GM06990 (cell line): ENCODE data around the gene OSBP2.

Experiments
- DNase-seq: peaks from one replicate; pipeline ENCODE4 v3.0.0-alpha.2; 2011; ENCODE audit not compliant: insufficient read length; ENCODE audit errors: extremely low read depth
- H3K27me3 ChIP-seq: replicated peaks from 2 replicates; pipeline ENCODE4 v1.6.0; 2011; ENCODE audit warnings: low read length; ENCODE audit not compliant: control insufficient read depth, insufficient read depth
- H3K36me3 ChIP-seq: 2 replicates; pipeline ENCODE4 v1.5.1; 2011; ENCODE audit warnings: low read length; ENCODE audit not compliant: control insufficient read depth, insufficient read depth
- H3K4me3 ChIP-seq: replicated peaks from 2 replicates; pipeline ENCODE4 v1.5.1; 2011; ENCODE audit warnings: low read depth, mild to moderate bottlenecking, control low read depth, low read length
- CTCF ChIP-seq: IDR thresholded peaks from 2 replicates; pipeline ENCODE4 v1.5.1; 2011; ENCODE audit warnings: low read length, control low read depth, mild to moderate bottlenecking, inconsistent platforms; ENCODE audit not compliant: insufficient read depth, poor library complexity, severe bottlenecking

The OSBP2 gene

GRCh38 chr22:30714062-30714461, 19.4 kb downstream of the OSBP2 start:
- Histone ChIP-seq H3K27me3 (no peaks in the 10 kb centered on the region), H3K36me3 (no peaks in the 10 kb centered on the region), H3K4me3 (no peak overlapping the region)
- no peak for DNase-seq
- no peak for TF ChIP-seq CTCF

- Histone ChIP-seq H3K4me3 (no peak overlapping the region), H3K27me3 (no peaks in the 10 kb centered on the region), H3K36me3 (no peaks in the 10 kb centered on the region)
- DNase-seq = no peak
- TF ChIP-seq CTCF = no peak
Observed at GRCh38 chr22:30717331-30717921, 22.8 kb downstream of the OSBP2 start.

GRCh38 chr22:30717952-30718351, 23.3 kb downstream of the OSBP2 start:
- Histone ChIP-seq H3K36me3 (no peaks in the 10 kb centered on the region), H3K27me3 (no peaks in the 10 kb centered on the region), H3K4me3 (no peak overlapping the region)
- no peak for TF ChIP-seq CTCF
- no peak for DNase-seq

- Histone ChIP-seq H3K4me3 (no peak overlapping the region), H3K36me3 (no peaks in the 10 kb centered on the region), H3K27me3 (no peaks in the 10 kb centered on the region)
- DNase-seq = no peak
- TF ChIP-seq CTCF = no peak
Observed at GRCh38 chr22:30718491-30718890, 23.8 kb downstream of the OSBP2 start.

- no peak for DNase-seq
- no peak for TF ChIP-seq CTCF
- H3K4me3 ChIP-seq = no peak overlapping the region
- no peaks in the 10 kb centered on the region for H3K27me3 ChIP-seq
- no peaks in the 10 kb centered on the region for H3K36me3 ChIP-seq
Observed at GRCh38 chr22:30718938-30719337, 24.3 kb downstream of the OSBP2 start.
